Tibial nerve (tissue), 4 donors: ENCODE data around the gene RASEF.

ENCODE experiments used
- EP300 ChIP-seq, 2 donors: sonication (generic); formaldehyde crosslinking; IDR thresholded peaks; one replicate each; pipeline ENCODE4 v1.6.1; 2017; ENCODE audit warnings: antibody characterized with exemption in 2 of 2, mild to moderate bottlenecking in 1 of 2
- TF ChIP-seq, protein P1 (sequence below), 5 experiments: fragments of 200-600 bp in 3 of 5; fragments of 450-650 bp in 2 of 5; sonication (generic) in 3 of 5; IDR thresholded peaks; one replicate each; pipeline ENCODE4 v1.5.1; 2016 to 2019; ENCODE audit warnings: antibody characterized with exemption in 5 of 5, mild to moderate bottlenecking in 3 of 5, moderate library complexity in 2 of 5

DNA sequence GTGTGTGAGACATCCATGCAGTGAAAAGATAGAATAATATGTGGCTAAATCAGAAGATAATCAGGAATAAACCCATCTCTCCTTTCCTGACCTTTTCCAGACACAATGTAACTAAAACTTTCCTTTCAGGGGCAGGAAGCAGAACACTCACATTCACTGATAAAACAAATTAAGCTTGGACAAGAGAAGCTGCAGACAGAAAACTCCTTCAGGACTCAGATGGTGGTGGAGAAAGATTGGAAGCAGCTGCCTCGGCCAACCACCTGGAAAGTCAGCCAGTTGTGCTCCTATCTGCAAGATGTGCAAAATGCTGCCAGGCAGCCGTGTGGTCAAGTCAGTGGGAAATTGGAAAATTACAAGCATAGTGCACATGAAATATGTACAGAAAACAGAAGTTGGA, 26.9 kb downstream of the RASEF start:
- TF ChIP-seq, protein P1, sequence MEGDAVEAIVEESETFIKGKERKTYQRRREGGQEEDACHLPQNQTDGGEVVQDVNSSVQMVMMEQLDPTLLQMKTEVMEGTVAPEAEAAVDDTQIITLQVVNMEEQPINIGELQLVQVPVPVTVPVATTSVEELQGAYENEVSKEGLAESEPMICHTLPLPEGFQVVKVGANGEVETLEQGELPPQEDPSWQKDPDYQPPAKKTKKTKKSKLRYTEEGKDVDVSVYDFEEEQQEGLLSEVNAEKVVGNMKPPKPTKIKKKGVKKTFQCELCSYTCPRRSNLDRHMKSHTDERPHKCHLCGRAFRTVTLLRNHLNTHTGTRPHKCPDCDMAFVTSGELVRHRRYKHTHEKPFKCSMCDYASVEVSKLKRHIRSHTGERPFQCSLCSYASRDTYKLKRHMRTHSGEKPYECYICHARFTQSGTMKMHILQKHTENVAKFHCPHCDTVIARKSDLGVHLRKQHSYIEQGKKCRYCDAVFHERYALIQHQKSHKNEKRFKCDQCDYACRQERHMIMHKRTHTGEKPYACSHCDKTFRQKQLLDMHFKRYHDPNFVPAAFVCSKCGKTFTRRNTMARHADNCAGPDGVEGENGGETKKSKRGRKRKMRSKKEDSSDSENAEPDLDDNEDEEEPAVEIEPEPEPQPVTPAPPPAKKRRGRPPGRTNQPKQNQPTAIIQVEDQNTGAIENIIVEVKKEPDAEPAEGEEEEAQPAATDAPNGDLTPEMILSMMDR (IDR thresholded peaks at IDR 0.05) = no peak
- no peak for TF ChIP-seq EP300 (IDR thresholded peaks at IDR 0.05)
